ENCODE measurements around the gene FBXL7. TPM values are rescaled to one million over a fixed set of nuclear protein-coding genes. Genes with fewer than 3 reads are reported as not detected.

The FBXL7 gene
- total and polyA plus RNA-seq, 2 experiments from 2014 or later, result 4.5 to 15.2 TPM

DNA sequence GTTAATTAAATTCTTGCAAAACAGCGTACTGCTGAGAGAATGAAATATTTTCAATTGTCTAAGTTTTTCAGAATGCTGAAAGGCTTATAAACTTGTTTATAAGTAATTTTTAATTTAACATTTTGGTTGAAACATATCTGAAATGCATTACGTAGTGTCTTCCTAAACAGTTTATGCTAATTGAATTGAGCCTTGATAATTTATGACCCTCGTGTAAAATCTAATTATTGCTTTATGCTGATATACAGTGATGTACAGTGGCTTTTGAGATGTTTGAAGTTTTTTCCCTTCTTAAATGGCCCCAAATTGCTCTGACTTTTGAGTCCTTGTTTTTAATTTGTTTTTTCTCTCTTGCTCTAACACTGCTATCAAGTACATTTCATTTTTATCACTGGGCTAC is 262.7 kb downstream of the FBXL7 start (continued):
- TF ChIP-seq ZNF462 (CRISPR knock-in tag; IDR thresholded peaks at IDR 0.05) (no peak), CREB1 (CRISPR knock-in tag; IDR thresholded peaks at IDR 0.05; ENCODE audit: low read depth) (no peak), ZNF114 (CRISPR knock-in tag; IDR thresholded peaks at IDR 0.05) (no peak), JUNB (IDR thresholded peaks at IDR 0.05; ENCODE audit: unreplicated experiment) (no peak)

DNA sequence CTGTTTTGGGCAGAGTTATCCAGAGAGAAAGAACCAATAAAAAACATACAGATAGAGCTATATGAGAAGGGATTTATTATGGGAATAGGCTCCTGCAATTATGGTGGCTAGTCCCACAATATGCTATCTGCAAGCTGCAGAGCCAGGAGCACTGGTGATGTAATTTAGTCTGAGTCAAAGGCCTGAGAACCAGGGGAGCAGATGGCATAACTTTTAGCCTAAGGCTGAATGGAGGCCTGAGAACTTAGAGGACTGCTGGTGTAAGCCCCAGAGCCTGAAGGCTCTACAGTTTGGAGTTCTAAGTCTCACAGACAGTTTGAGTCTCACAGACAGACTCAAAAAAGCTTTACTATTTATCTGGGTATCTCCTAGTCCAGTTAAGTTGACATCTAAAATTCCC is 263.8 kb downstream of the FBXL7 start:
- peaks cover 4% of the 10 kb centered on the region for H3K4me1 Mint-ChIP-seq
- Histone ChIP-seq H3K9me2 (ENCODE audit: insufficient read depth) (no peaks in the 10 kb centered on the region), H2AFZ (no peak overlapping the region), H3F3A (replicated peaks; ENCODE audit: low read depth) (no peaks in the 10 kb centered on the region), H3K4me1 (ENCODE audit: insufficient read depth) (no peaks in the 10 kb centered on the region), H3K79me2 (replicated peaks; ENCODE audit: insufficient read depth) (peaks cover 9% of the 10 kb centered on the region; the same call in 1 of the 2 replicates), H3K27ac (ENCODE audit: low read depth) (no peak overlapping the region), H4K20me1 (replicated peaks; ENCODE audit: insufficient read depth) (no peaks in the 10 kb centered on the region), H3K36me3 (ENCODE audit: insufficient read depth) (no peaks in the 10 kb centered on the region), H3K4me2 (no peak overlapping the region), H3K27me3 (ENCODE audit: insufficient read depth) (no peaks in the 10 kb centered on the region), H3K4me3 (no peak overlapping the region)
- no peaks in the 10 kb centered on the region for H3K9me3 Mint-ChIP-seq
- ATAC-seq (no peak), DNase-seq (ENCODE audit: low spot score) (no peak)
- H3K4me3 Mint-ChIP-seq, result no peak overlapping the region
- peaks cover 6% of the 10 kb centered on the region for H3K27me3 Mint-ChIP-seq (ENCODE audit: insufficient read depth, low read depth, poor library complexity)
- no peak overlapping the region for H3K27ac Mint-ChIP-seq
- no peaks in the 10 kb centered on the region for H3K36me3 Mint-ChIP-seq (ENCODE audit: low read depth)
- TF ChIP-seq ZNF462 (CRISPR knock-in tag; IDR thresholded peaks at IDR 0.05) (no peak), EZH2 (IDR thresholded peaks at IDR 0.05; ENCODE audit: low read depth, unreplicated experiment) (no peak)
